ENCODE measurements around the gene GIGYF2. TPM values are rescaled to one million over a fixed set of nuclear protein-coding genes. Genes with fewer than 3 reads are reported as not detected.

The GIGYF2 gene
- total RNA-seq, 1 experiment from 2014 or later, result 55.3 TPM

GRCh38 chr2:232787806-232788205 lies 90.7 kb downstream of the GIGYF2 start:
- no peaks in the 10 kb centered on the region for H3K4me1 Mint-ChIP-seq
- Histone ChIP-seq H3T11ph (ENCODE audit: low read length) (no peak overlapping the region), H3K23ac (ENCODE audit: insufficient read length, low read depth, low read length) (no peak overlapping the region), H3K18ac (ENCODE audit: insufficient read length, low read depth, low read length) (no peak overlapping the region), H3K9me3 (ENCODE audit: control insufficient read depth, low read depth, low read length) (no peaks in the 10 kb centered on the region), H2BK12ac (ENCODE audit: insufficient read length, low read depth, low read length) (no peak overlapping the region), H3K14ac (ENCODE audit: insufficient read depth, low read length) (no peak overlapping the region), H4K20me1 (ENCODE audit: control insufficient read depth, insufficient read depth, insufficient read length) (no peaks in the 10 kb centered on the region), H3K79me2 (ENCODE audit: insufficient read depth, low read length) (no peaks in the 10 kb centered on the region), H3K56ac (ENCODE audit: insufficient read length, low read depth, low read length) (no peak overlapping the region), H2BK20ac (ENCODE audit: low read depth, low read length, poor library complexity, severe bottlenecking) (no peak overlapping the region), H3K9ac (ENCODE audit: extremely low read depth, insufficient read length, low read length) (no peak overlapping the region), H4K91ac (ENCODE audit: insufficient read length, low read depth, low read length) (no peak overlapping the region), H3K79me1 (ENCODE audit: insufficient read depth, low read depth, low read length, poor library complexity, severe bottlenecking) (no peaks in the 10 kb centered on the region), H4K8ac (replicated peaks; ENCODE audit: insufficient read length, low read depth, low read length) (no peak overlapping the region), H2BK15ac (ENCODE audit: low read depth, low read length) (no peak overlapping the region), H4K5ac (ENCODE audit: insufficient read length, low read depth, low read length) (no peak overlapping the region), H2AFZ (ENCODE audit: low read length) (no peak overlapping the region), H3K27ac (ENCODE audit: insufficient read length, low read depth, low read length) (no peak overlapping the region), H3K4me1 (ENCODE audit: insufficient read depth, low read length) (no peaks in the 10 kb centered on the region), H3K23me2 (ENCODE audit: insufficient read length, low read depth, low read length, poor library complexity, severe bottlenecking) (no peaks in the 10 kb centered on the region), H3K4me2 (ENCODE audit: insufficient read depth, insufficient read length, low read length) (no peak overlapping the region), H3K27me3 (ENCODE audit: insufficient read depth, low read length) (no peaks in the 10 kb centered on the region), H3K4ac (ENCODE audit: low read depth, low read length) (no peak overlapping the region), H2BK5ac (ENCODE audit: insufficient read length, low read length) (no peak overlapping the region), H2AK5ac (ENCODE audit: insufficient read length, low read length) (no peak overlapping the region), H2BK120ac (ENCODE audit: low read depth, low read length, poor library complexity, severe bottlenecking) (no peak overlapping the region)
- no peak overlapping the region for H3K27ac Mint-ChIP-seq
- H3K4me3 Mint-ChIP-seq, result no peak overlapping the region
- peaks cover 7 to 55% (median 51%) of the 10 kb centered on the region in 3 experiments; a peak in 6 of 7 replicates for H3K36me3 Mint-ChIP-seq (ENCODE audit: insufficient read depth in 1 of 3, low read depth in 3 of 3)
- no peak for TF ChIP-seq CTCF (conservative IDR thresholded peaks at IDR 0.05)
- no peaks in the 10 kb centered on the region for H3K27me3 Mint-ChIP-seq (ENCODE audit: low read depth)
- H3K9me3 Mint-ChIP-seq, result no peaks in the 10 kb centered on the region
- no peak for DNase-seq

Data from H9 (cell line).